ENCODE measurements around the gene PLD5. TPM values are rescaled to one million over a fixed set of nuclear protein-coding genes. Genes with fewer than 3 reads are reported as not detected.

Gene PLD5
- total and polyA plus RNA-seq, 4 donors, result under 0.01 to 0.17 (median 0.05) TPM; not detected in 1

- TF ChIP-seq SP1 (IDR thresholded peaks at IDR 0.05) (no peak), GABPA (IDR thresholded peaks at IDR 0.05 in 1 of 2, conservative IDR thresholded peaks at IDR 0.05 in 1 of 2) (no peak), CTCF (IDR thresholded peaks at IDR 0.05; ENCODE audit: low read depth, low read length, missing input control) (no peak), ATF3 (IDR thresholded peaks at IDR 0.05) (no peak), EGR1 (IDR thresholded peaks at IDR 0.05; ENCODE audit: low read depth in 2 of 2) (no peak), FOXA1 (IDR thresholded peaks at IDR 0.05) (no peak), RAD21 (IDR thresholded peaks at IDR 0.05) (no peak), JUND (IDR thresholded peaks at IDR 0.05) (no peak), ZBTB33 (IDR thresholded peaks at IDR 0.05) (no peak), MAX (IDR thresholded peaks at IDR 0.05) (no peak), YY1 (IDR thresholded peaks at IDR 0.05) (no peak), TAF1 (conservative IDR thresholded peaks at IDR 0.05) (no peak), RXRA (IDR thresholded peaks at IDR 0.05) (no peak), FOXA2 (IDR thresholded peaks at IDR 0.05) (no peak), HNF4A (conservative IDR thresholded peaks at IDR 0.05) (no peak), NR2F2 (IDR thresholded peaks at IDR 0.05) (no peak)
- Histone ChIP-seq H3K9me3 (ENCODE audit: control insufficient read depth in 4 of 4, low read length in 3 of 4) (no peaks in the 10 kb centered on the region), H3K27ac (ENCODE audit: low read depth in 1 of 2, low read length in 2 of 2) (no peak overlapping the region), H3K4me3 (ENCODE audit: low read depth in 1 of 3, low read length in 3 of 3) (no peak overlapping the region), H3K9ac (ENCODE audit: low read depth in 1 of 2, low read length in 2 of 2) (no peak overlapping the region), H3K36me3 (ENCODE audit: control insufficient read depth in 4 of 4, insufficient read depth in 3 of 4, low read depth in 1 of 4, low read length in 3 of 4) (no peaks in the 10 kb centered on the region), H3K27me3 (ENCODE audit: control insufficient read depth in 4 of 4, insufficient read depth in 4 of 4, low read length in 3 of 4) (peaks cover 0 to 5% (median 2%) of the 10 kb centered on the region in 4 donors), H3K4me1 (ENCODE audit: control insufficient read depth in 4 of 4, insufficient read depth in 4 of 4, low read length in 3 of 4) (no peaks in the 10 kb centered on the region)
- WGBS, result 91% methylated on average over 4 of the region's 4 CpGs
- DNase-seq (ENCODE audit: low spot score), result no peak
Observed at GRCh38 chr1:242206994-242207393, 317.5 kb downstream of the PLD5 start.

GRCh38 chr1:242205622-242206489 is 318.6 kb downstream of the PLD5 start:
- 59% methylated on average over 7 of the region's 7 CpGs for WGBS
- Histone ChIP-seq H3K36me3 (ENCODE audit: control insufficient read depth in 4 of 4, insufficient read depth in 3 of 4, low read depth in 1 of 4, low read length in 3 of 4) (no peaks in the 10 kb centered on the region), H3K27ac (ENCODE audit: low read depth in 1 of 2, low read length in 2 of 2) (no peak overlapping the region)
- TF ChIP-seq FOXA2 (IDR thresholded peaks at IDR 0.05) (no peak), ZBTB33 (IDR thresholded peaks at IDR 0.05) (no peak), GABPA (IDR thresholded peaks at IDR 0.05 in 1 of 2, conservative IDR thresholded peaks at IDR 0.05 in 1 of 2) (no peak), SP1 (IDR thresholded peaks at IDR 0.05) (no peak), RXRA (IDR thresholded peaks at IDR 0.05) (no peak), EGR1 (IDR thresholded peaks at IDR 0.05; ENCODE audit: low read depth in 2 of 2) (no peak), NR2F2 (IDR thresholded peaks at IDR 0.05) (no peak), FOXA1 (IDR thresholded peaks at IDR 0.05) (no peak), TAF1 (conservative IDR thresholded peaks at IDR 0.05) (no peak), YY1 (IDR thresholded peaks at IDR 0.05) (no peak), CTCF (IDR thresholded peaks at IDR 0.05; ENCODE audit: low read depth, low read length, missing input control) (no peak), REST (IDR thresholded peaks at IDR 0.05) (no peak), JUND (IDR thresholded peaks at IDR 0.05) (no peak)

More at GRCh38 chr1:242205622-242206489, 318.6 kb downstream of the PLD5 start:
- no peak for DNase-seq (ENCODE audit: low spot score)
- Histone ChIP-seq H3K4me1 (ENCODE audit: control insufficient read depth in 4 of 4, insufficient read depth in 4 of 4, low read length in 3 of 4) (no peaks in the 10 kb centered on the region), H3K9ac (ENCODE audit: low read depth in 1 of 2, low read length in 2 of 2) (no peak overlapping the region), H3K27me3 (ENCODE audit: control insufficient read depth in 4 of 4, insufficient read depth in 4 of 4, low read length in 3 of 4) (peaks cover 0 to 5% (median 2%) of the 10 kb centered on the region in 4 donors), H3K9me3 (ENCODE audit: control insufficient read depth in 4 of 4, low read length in 3 of 4) (no peaks in the 10 kb centered on the region), H3K4me3 (ENCODE audit: low read depth in 1 of 3, low read length in 3 of 3) (no peak overlapping the region)

Measured in liver (tissue), 9 donors.